ENCODE data around the gene SPTB.

GRCh38 chr14:64787619-64788018, 92.1 kb downstream of the SPTB start:
- TF ChIP-seq CTCF (IDR thresholded peaks at IDR 0.05; ENCODE audit: borderline replicate concordance, extremely low read depth, low read length, poor library complexity, severe bottlenecking) = no peak
- TF ChIP-seq EZH2 (IDR thresholded peaks at IDR 0.05; ENCODE audit: borderline replicate concordance, low read depth, low read length, severe bottlenecking) = no peak

Data from DND-41 (cell line).